PC-3 (cell line): ENCODE measurements around the gene TIGD2. TPM values are rescaled to one million over a fixed set of nuclear protein-coding genes. Genes with fewer than 3 reads are reported as not detected.

Source experiments
- ATAC-seq: fragments of 200-7000 bp; cut with Tn5 transposase; 2 replicates; pipeline ENCODE4 v1.9.1; 2020; ENCODE audit warnings: mild to moderate bottlenecking, moderate library complexity
- BruUV-seq: library from RNA; stranded (reverse); fragments of 400-500 nt; replicated peaks from 2 replicates; lab custom pipeline; 2021; lab: Mats Ljungman, UMichigan
- CTCF ChIA-PET: fragments of 300-600 bp; sonication (Branson Sonifier 250); formaldehyde crosslinking; loops from one replicate; lab custom pipeline; 2022; ENCODE audit warnings: antibody characterized with exemption; lab: Charles Lee
- POLR2A ChIA-PET: fragments of 300-600 bp; sonication (Branson Sonifier 250); formaldehyde crosslinking; loops from one replicate; lab custom pipeline; 2022; ENCODE audit warnings: antibody characterized with exemption; ENCODE audit not compliant: unreplicated experiment; lab: Charles Lee
- DNase-seq: peaks from one replicate; pipeline ENCODE4 v3.0.0-alpha.2; 2015
- H2AFZ ChIP-seq: fragments of 300-600 bp; sonication (generic); 2 replicates; pipeline ENCODE4 v1.6.0; 2016; ENCODE audit warnings: antibody characterized with exemption, low read length
- H3F3A ChIP-seq: fragments of 300-600 bp; sonication (generic); one replicate; pipeline ENCODE4 v1.6.0; 2017; ENCODE audit warnings: antibody characterized with exemption, low read length, control low read depth, mild to moderate bottlenecking; ENCODE audit not compliant: unreplicated experiment
- H3K27ac ChIP-seq: fragments of 300-600 bp; sonication (generic); 2 replicates; pipeline ENCODE4 v1.5.1; 2016; ENCODE audit warnings: mild to moderate bottlenecking, low read length
- H3K27me3 ChIP-seq: fragments of 300-600 bp; sonication (generic); 2 replicates; pipeline ENCODE4 v1.6.1; 2016; ENCODE audit warnings: low read length, mixed read lengths
- H3K36me3 ChIP-seq: fragments of 300-600 bp; sonication (generic); 2 replicates; pipeline ENCODE4 v1.6.1; 2016; ENCODE audit warnings: low read depth, mixed run types, low read length, mixed read lengths
- H3K4me1 ChIP-seq: fragments of 300-600 bp; sonication (generic); 2 replicates; pipeline ENCODE4 v1.5.1; 2016; ENCODE audit warnings: low read length; ENCODE audit not compliant: insufficient read depth
- H3K4me2 ChIP-seq: fragments of 300-600 bp; sonication (generic); 2 replicates; pipeline ENCODE4 v1.6.0; 2016; ENCODE audit warnings: low read length
- H3K4me3 ChIP-seq: fragments of 300-600 bp; sonication (generic); 2 replicates; pipeline ENCODE4 v1.5.1; 2016; ENCODE audit warnings: mild to moderate bottlenecking, low read length, mixed read lengths
- H3K79me2 ChIP-seq: fragments of 300-600 bp; sonication (generic); 2 replicates; pipeline ENCODE4 v1.6.1; 2017; ENCODE audit warnings: low read length, mixed read lengths
- H3K9ac ChIP-seq: fragments of 300-600 bp; sonication (generic); 2 replicates; pipeline ENCODE4 v1.6.0; 2016; ENCODE audit warnings: mild to moderate bottlenecking, low read length
- H3K9me2 ChIP-seq: fragments of 300-600 bp; sonication (generic); replicated peaks from 2 replicates; pipeline ENCODE4 v1.6.1; 2016; ENCODE audit warnings: mixed run types, low read length, mixed read lengths
- H3K9me3 ChIP-seq: fragments of 300-600 bp; sonication (generic); 2 replicates; pipeline ENCODE4 v1.6.1; 2016; ENCODE audit warnings: low read length, mixed read lengths
- H4K20me1 ChIP-seq: fragments of 300-600 bp; sonication (generic); 2 replicates; pipeline ENCODE4 v1.6.1; 2016; ENCODE audit warnings: low read length, mixed read lengths
- CTCF ChIP-seq: fragments of 300-600 bp; sonication (generic); conservative IDR thresholded peaks from 2 replicates; pipeline ENCODE4 v1.5.1; 2017; ENCODE audit warnings: antibody characterized with exemption, low read depth, mild to moderate bottlenecking, low read length
- EZH2 ChIP-seq: fragments of 300-600 bp; sonication (generic); IDR thresholded peaks from one replicate; pipeline ENCODE4 v1.6.1; 2017; ENCODE audit warnings: antibody characterized with exemption, mild to moderate bottlenecking, low read length; ENCODE audit not compliant: unreplicated experiment
- EZH2phosphoT487 ChIP-seq: fragments of 300-600 bp; sonication (generic); IDR thresholded peaks from 2 replicates; pipeline ENCODE4 v1.6.1; 2018; ENCODE audit warnings: mild to moderate bottlenecking, antibody characterized with exemption, low read length, borderline replicate concordance
- intact Hi-C: fragments of 100-400 bp; cut with micrococcal nuclease; formaldehyde crosslinking; loops from 2 replicates; pipeline ENCODE4 v1.9.0; 2023
- total RNA-seq: library from RNA; depleted of rRNA; stranded (reverse); fragments of >200 nt; gene quantifications from 2 replicates; pipeline ENCODE4 v1.2.3, GENCODE V29; 2014

The TIGD2 gene
- total RNA-seq, 1 experiment from 2014 or later = 5.4 TPM

- Histone ChIP-seq H3K27me3 (no peaks in the 10 kb centered on the region), H3K4me1 (no peaks in the 10 kb centered on the region), H3K4me2 (no peak overlapping the region), H3F3A (no peaks in the 10 kb centered on the region), H3K79me2 (no peaks in the 10 kb centered on the region), H3K9me2 (no peaks in the 10 kb centered on the region), H4K20me1 (no peaks in the 10 kb centered on the region), H3K9ac (no peak overlapping the region), H3K36me3 (no peaks in the 10 kb centered on the region), H3K9me3 (no peaks in the 10 kb centered on the region), H3K4me3 (no peak overlapping the region), H2AFZ (peak overlapping the region; percentile 30; the same call in 1 of the 2 replicates), H3K27ac (no peak overlapping the region)
- POLR2A ChIA-PET = no interaction called here
- CTCF ChIA-PET = no interaction called here
- DNase-seq (no peak), ATAC-seq (no peak)
- no TSS peak for BruUV-seq
- intact Hi-C loops = no loop called here
- no peak for TF ChIP-seq EZH2
- TF ChIP-seq CTCF = no peak
- no peak for TF ChIP-seq EZH2phosphoT487
These were observed 46.2 kb downstream of the TIGD2 start for GRCh38 chr4:89157488-89158024.

GRCh38 chr4:89158884-89159503 is 47.7 kb downstream of the TIGD2 start:
- no peaks in the 10 kb centered on the region for H3F3A ChIP-seq
- intact Hi-C loops = loop anchor here (1.0 kb wide), 1 partner anchor 275 kb away; no protein-coding TSS in a partner anchor
- H3K4me2 ChIP-seq = no peak overlapping the region
- no peaks in the 10 kb centered on the region for H3K9me3 ChIP-seq
- no peaks in the 10 kb centered on the region for H3K79me2 ChIP-seq
- no peak for ATAC-seq
- H3K36me3 ChIP-seq = no peaks in the 10 kb centered on the region
- H3K9me2 ChIP-seq = no peaks in the 10 kb centered on the region
- no peaks in the 10 kb centered on the region for H4K20me1 ChIP-seq
- no peak overlapping the region for H3K9ac ChIP-seq
- H3K27ac ChIP-seq = no peak overlapping the region
- ChIA-PET CTCF (no interaction called here), POLR2A (no interaction called here)
- no TSS peak for BruUV-seq
- H3K27me3 ChIP-seq = no peaks in the 10 kb centered on the region
- H3K4me1 ChIP-seq = no peaks in the 10 kb centered on the region
- DNase-seq = peak; percentile 65
- H2AFZ ChIP-seq = peak overlapping the region; percentile 70
- H3K4me3 ChIP-seq = no peak overlapping the region
- no peak for TF ChIP-seq EZH2phosphoT487
- no peak for TF ChIP-seq EZH2
- TF ChIP-seq CTCF = peak; percentile 65

- BruUV-seq = no TSS peak
- no peak for TF ChIP-seq EZH2
- Histone ChIP-seq H3K36me3 (no peaks in the 10 kb centered on the region), H2AFZ (no peak overlapping the region), H3K9me3 (no peaks in the 10 kb centered on the region), H4K20me1 (no peaks in the 10 kb centered on the region), H3K27me3 (peaks cover 10% of the 10 kb centered on the region), H3K27ac (no peak overlapping the region), H3K4me1 (no peaks in the 10 kb centered on the region), H3K9ac (no peak overlapping the region), H3K79me2 (no peaks in the 10 kb centered on the region), H3K9me2 (no peaks in the 10 kb centered on the region), H3K4me2 (no peak overlapping the region), H3F3A (no peaks in the 10 kb centered on the region), H3K4me3 (no peak overlapping the region)
- ChIA-PET POLR2A (no interaction called here), CTCF (no interaction called here)
- ATAC-seq = no peak
- intact Hi-C loops = loop anchor here (10.0 kb wide), 2 partner anchors 64 to 744 kb away; no protein-coding TSS in a partner anchor
- no peak for DNase-seq
These were observed 49.5 kb downstream of the TIGD2 start for GRCh38 chr4:89160806-89161205.
